ENCODE measurements around the gene CORO1A. TPM values are rescaled to one million over a fixed set of nuclear protein-coding genes. Genes with fewer than 3 reads are reported as not detected.

CORO1A gene
- 2.0 to 3.6 TPM (median 2.8 TPM) in 5 replicates for total RNA-seq (2022; extraction: Qiagen RNA extraction)

GRCh38 chr16:30183233-30184095 lies at the start of gene CORO1A:
CORO1A (plus strand) TSS chr16:30183602; CDS start chr16:30185210, 1,608 bp downstream.

GRCh38 chr16:30193615-30194014 lies 10.2 kb downstream of the CORO1A start, which contains the start of the genes BOLA2B and SLX1A:
BOLA2B (minus strand) TSS chr16:30193666; CDS start chr16:30193595, 71 bp downstream.
SLX1A (plus strand) TSS chr16:30193875; CDS start chr16:30194085, 210 bp downstream.

DNA sequence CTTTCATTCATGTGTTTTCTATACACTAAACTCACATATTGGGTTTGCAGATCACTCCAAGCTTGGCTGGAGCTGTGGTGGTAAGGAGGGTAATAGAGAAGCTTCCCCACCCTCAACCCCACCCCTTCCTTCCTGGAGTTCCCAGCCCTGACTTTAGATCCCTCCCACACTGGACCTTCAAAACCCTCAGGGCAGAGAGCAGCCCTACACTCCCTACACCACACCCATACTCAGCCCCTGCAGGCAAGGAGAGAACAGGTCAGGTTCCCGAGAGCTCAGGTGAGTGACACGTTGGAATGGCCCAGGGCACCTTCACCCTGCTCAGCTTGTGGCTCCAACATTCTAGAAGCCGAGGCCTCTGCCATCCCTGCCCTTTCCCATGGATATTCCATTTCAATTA lies 15.6 kb downstream of the CORO1A start, which contains the start of gene SULT1A3:
TSS of gene SULT1A3 (plus strand) at position 207 of the 400 bp plus-strand sequence. CDS start 1,474 bp downstream, outside the sequence.

Other genes starting within 250 kb of the CORO1A start
- 83.7 to 99.9 TPM (median 96.5 TPM) in 5 replicates for gene TMEM219, start 221.5 kb upstream of the CORO1A start, total RNA-seq (2022; extraction: Qiagen RNA extraction)
- 22.1 to 34.0 TPM (median 32.2 TPM) in 5 replicates for gene TAOK2, start 209.7 kb upstream of the CORO1A start, total RNA-seq (2022; extraction: Qiagen RNA extraction)
- 14.3 to 16.5 TPM (median 15.6 TPM) in 5 replicates for gene HIRIP3, start 188.0 kb upstream of the CORO1A start, total RNA-seq (2022; extraction: Qiagen RNA extraction)
- 102 to 113 TPM (median 108 TPM) in 5 replicates for gene INO80E, start 187.4 kb upstream of the CORO1A start, total RNA-seq (2022; extraction: Qiagen RNA extraction)
- gene DOC2A, start 172.6 kb upstream of the CORO1A start, total RNA-seq (2022; extraction: Qiagen RNA extraction): 1.2 to 2.6 TPM (median 1.9 TPM) in 5 replicates
- gene C16orf92, start 160.4 kb upstream of the CORO1A start, total RNA-seq (2022; extraction: Qiagen RNA extraction): not detected in 5 replicates
- gene TLCD3B, start 152.3 kb upstream of the CORO1A start, total RNA-seq (2022; extraction: Qiagen RNA extraction): 0.11 to 0.49 TPM (median 0.31 TPM) in 5 replicates
- gene ALDOA, start 117.8 kb upstream of the CORO1A start, total RNA-seq (2022; extraction: Qiagen RNA extraction): 1,495 to 1,810 TPM (median 1,752 TPM) in 5 replicates
- 126 to 149 TPM (median 144 TPM) in 5 replicates for gene PPP4C, start 107.6 kb upstream of the CORO1A start, total RNA-seq (2022; extraction: Qiagen RNA extraction)
- gene TBX6, start 91.7 kb upstream of the CORO1A start, total RNA-seq (2022; extraction: Qiagen RNA extraction): 0.08 to 0.44 TPM (median 0.27 TPM) in 5 replicates
- gene YPEL3, start 87.4 kb upstream of the CORO1A start, total RNA-seq (2022; extraction: Qiagen RNA extraction): 5.7 to 11.8 TPM (median 7.9 TPM) in 5 replicates
- gene GDPD3, start 70.1 kb upstream of the CORO1A start, total RNA-seq (2022; extraction: Qiagen RNA extraction): 1.3 to 2.2 TPM (median 1.8 TPM) in 5 replicates
- gene MAPK3, start 60.4 kb upstream of the CORO1A start, total RNA-seq (2022; extraction: Qiagen RNA extraction): 32.5 to 35.2 TPM (median 32.9 TPM) in 5 replicates
- 131 to 236 TPM (median 196 TPM) in 5 replicates for gene BOLA2B, start 10.1 kb downstream of the CORO1A start, total RNA-seq (2022; extraction: Qiagen RNA extraction)
- 6.4 to 18.9 TPM (median 12.2 TPM) in 5 replicates for gene SLX1A, start 10.3 kb downstream of the CORO1A start, total RNA-seq (2022; extraction: Qiagen RNA extraction)
- gene SULT1A3, start 15.7 kb downstream of the CORO1A start, total RNA-seq (2022; extraction: Qiagen RNA extraction): 5.0 to 11.1 TPM (median 5.9 TPM) in 5 replicates
- 0.59 to 3.3 TPM (median 3.1 TPM) in 5 replicates for gene NPIPB13, start 64.9 kb downstream of the CORO1A start, total RNA-seq (2022; extraction: Qiagen RNA extraction)
- 64.5 to 69.9 TPM (median 66.8 TPM) in 5 replicates for gene CD2BP2, start 171.7 kb downstream of the CORO1A start, total RNA-seq (2022; extraction: Qiagen RNA extraction)
- gene TBC1D10B, start 186.9 kb downstream of the CORO1A start, total RNA-seq (2022; extraction: Qiagen RNA extraction): 21.2 to 32.4 TPM (median 29.5 TPM) in 5 replicates
- 0.65 to 0.88 TPM in 2 of 5 replicates, not detected in the others for gene MYL11, start 191.2 kb downstream of the CORO1A start, total RNA-seq (2022; extraction: Qiagen RNA extraction)
- gene SEPTIN1, start 199.0 kb downstream of the CORO1A start, total RNA-seq (2022; extraction: Qiagen RNA extraction): 1.00 to 2.6 TPM (median 1.9 TPM) in 5 replicates
- gene ZNF48, start 211.8 kb downstream of the CORO1A start, total RNA-seq (2022; extraction: Qiagen RNA extraction): 11.7 to 15.2 TPM (median 12.2 TPM) in 5 replicates
- 2.8 to 6.1 TPM (median 5.3 TPM) in 5 replicates for gene ZNF771, start 224.0 kb downstream of the CORO1A start, total RNA-seq (2022; extraction: Qiagen RNA extraction)
- gene DCTPP1, start 246.4 kb downstream of the CORO1A start, total RNA-seq (2022; extraction: Qiagen RNA extraction): 95.7 to 126 TPM (median 123 TPM) in 5 replicates